NCI-H1417 treated with DMSO at 0.1 percent for 48 hours (cell line): Measurements from ENCODE around the gene SAMD5.

Experiments
- DNase-seq: peaks from one replicate; lab custom pipeline; 2025; lab: John Stamatoyannopoulos, UW

The SAMD5 gene

GRCh38 chr6:147566244-147566898 lies 57.9 kb downstream of the SAMD5 start:
- DNase-seq, result no peak

DNA sequence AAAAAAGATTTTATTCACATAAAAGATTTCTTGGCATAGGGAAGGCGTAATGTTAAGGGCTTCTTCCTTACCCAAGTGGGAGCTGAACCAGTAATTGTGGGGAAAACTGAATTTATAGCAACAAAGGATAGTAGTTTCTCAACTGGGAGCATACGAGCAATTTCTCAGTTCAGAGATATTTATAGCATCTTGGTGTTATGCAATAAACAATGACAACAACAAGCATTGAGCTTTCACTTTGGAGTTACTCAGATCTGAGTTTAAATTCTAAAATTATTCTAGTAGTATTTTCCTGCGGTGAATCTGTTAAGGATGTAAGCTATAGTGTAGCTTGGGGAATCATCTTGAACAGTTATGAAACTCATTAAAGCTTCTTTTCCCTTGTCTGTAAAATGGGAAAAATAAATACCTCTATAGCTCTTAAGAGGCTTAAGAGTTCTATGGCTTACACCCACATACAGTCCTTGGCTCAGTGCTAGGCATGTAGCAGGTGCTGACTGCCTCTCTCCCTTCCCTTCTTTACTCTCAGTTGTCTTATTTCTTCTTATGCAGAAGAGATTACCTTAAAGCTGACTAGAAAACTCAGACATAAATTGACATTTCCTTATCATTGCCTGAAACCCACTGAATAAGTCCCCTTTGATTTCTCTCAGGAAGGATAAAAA lies 58.8 kb downstream of the SAMD5 start:
- DNase-seq, result no peak

GRCh38 chr6:147569788-147570187 lies 61.3 kb downstream of the SAMD5 start:
- no peak for DNase-seq

DNA sequence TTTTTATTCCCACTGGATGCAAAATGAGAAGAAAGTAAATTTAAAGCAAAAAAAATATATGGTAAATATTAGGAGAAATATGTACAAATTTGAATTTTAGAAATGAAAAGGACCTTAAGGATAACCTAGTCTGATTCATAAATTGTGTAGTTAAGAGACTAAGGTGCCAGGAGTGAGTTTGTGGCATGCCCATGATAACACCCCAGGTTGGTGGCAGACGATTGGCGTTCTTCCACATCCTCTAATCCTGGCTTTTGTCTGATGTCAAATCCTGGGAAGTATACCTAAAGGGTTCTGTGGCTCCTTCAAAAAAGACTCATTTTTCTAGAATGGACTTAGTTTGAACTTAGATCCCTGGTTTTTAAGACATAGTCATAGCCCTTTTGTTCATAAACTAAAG lies 62.2 kb downstream of the SAMD5 start:
- DNase-seq, result no peak

DNA sequence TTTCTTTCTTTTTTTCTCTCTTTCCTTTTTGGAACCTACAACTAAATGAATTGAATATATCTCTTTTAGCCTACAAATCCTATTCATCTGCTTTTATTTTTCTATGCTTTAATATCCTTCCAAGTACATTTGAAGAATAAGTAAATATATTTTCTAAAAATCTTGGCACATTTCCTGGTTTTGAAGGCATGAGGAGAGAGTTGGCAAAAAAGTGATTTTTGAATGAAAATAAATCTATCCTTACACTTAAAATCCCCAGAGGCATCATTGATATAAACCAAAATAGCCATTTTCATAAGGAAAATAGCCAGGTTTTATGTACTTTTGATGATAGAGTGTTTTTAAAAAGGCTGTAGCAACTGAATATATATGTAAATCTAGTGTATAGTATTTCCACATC lies 69.0 kb downstream of the SAMD5 start:
- no peak for DNase-seq

GRCh38 chr6:147578159-147578558 lies 69.7 kb downstream of the SAMD5 start:
- DNase-seq, result no peak

DNA sequence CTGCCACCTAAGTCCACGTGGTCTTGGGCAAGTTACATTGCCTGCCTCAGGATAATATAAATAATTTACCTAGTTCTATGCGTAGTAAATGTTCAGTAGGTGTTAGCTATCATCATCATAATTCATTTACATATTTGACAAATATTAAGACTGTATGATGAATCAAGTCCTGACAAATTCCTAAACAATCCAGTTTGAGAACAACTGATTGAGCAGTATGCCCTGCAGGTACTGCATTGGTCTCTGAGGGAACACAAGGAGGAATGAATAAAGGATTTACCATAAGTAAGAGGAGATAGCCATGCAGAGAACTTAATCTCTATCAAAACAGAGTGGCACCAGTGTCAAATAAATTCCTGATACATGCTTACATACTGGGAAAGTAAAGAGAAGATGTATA lies 70.4 kb downstream of the SAMD5 start:
- DNase-seq, result no peak

DNA sequence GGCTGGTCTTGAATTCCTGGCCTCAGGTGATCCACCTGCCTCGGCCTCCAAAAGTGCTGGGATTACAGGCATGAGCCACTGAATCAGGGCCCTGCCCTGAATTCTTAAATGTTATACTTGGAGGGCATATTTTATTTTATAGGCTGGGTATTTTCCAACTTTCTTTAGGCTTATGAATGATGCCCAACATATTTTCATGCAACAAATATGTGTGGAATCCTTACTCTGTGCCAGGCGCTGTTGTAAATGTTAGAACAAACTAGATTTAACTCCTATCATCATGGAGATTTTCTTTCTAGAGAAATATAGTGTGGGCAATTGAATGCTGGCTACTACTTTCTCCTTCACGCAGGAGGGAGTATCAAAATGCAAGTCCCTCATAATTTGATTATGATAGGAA lies 71.2 kb downstream of the SAMD5 start:
- no peak for DNase-seq

DNA sequence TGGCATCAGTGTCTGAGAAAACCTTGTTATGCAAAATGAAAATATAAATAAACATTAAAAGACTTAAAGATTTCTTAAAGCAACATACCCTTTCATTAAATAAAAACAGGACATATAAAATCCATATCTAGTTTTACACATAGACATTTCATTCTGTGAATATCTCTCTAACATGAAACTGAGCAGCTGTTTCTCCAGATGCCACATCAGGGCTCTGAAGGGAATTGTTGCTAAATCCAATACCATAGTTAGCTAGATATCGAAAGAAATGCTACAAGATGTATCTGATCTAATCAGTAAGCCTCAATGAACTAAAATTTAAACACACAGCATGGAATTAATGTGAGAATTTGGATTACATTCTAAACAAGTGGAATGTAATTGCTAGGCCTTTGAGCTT lies 74.5 kb downstream of the SAMD5 start:
- no peak for DNase-seq

- no peak for DNase-seq
These were observed 76.8 kb downstream of the SAMD5 start for GRCh38 chr6:147585256-147585655.

DNA sequence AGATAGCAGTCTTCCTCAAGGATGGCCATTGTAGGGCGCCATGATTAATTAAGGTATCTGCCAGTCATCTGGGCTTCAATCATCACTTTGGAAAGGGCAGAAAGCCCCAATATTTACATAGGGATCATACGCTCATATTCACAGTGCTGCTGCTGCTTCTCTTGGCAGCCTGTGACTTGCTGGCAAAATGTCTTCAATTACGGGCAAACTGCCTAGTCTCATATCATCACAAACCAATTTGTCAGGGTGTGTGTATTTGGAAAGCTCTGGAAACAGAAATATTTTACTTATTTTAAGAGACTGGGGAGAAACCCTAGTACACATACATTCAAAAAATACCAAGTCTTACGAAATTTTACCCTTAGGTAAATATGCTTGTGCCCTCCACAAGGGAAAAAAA lies 77.6 kb downstream of the SAMD5 start:
- no peak for DNase-seq

- no peak for DNase-seq
These were observed 79.4 kb downstream of the SAMD5 start for GRCh38 chr6:147587907-147588306.

- DNase-seq, result no peak
These were observed 80.0 kb downstream of the SAMD5 start for GRCh38 chr6:147588469-147588868.

DNA sequence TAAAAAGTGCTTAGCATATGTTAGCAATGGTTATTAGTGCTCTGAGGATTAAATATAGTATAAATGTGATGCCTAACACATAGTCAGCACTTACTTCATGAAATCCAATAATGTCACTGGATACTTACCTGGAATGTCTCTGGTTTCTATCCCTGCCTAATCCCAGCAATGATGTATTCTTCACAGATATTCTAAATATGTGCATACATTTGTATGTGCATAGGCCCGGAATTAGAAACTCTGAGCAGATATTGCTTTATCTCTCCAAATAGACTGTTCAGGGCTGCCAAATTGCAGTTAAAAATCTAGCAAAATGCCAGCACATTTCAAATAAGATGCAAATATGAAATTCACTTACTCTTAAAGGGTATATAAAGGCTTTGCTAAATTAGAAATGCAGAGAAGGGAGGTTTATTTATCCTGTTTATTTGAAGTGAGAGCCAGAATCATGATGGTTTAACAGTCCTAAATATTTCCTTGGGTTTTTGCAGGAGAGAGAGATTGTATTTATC lies 81.3 kb downstream of the SAMD5 start:
- DNase-seq, result no peak

DNA sequence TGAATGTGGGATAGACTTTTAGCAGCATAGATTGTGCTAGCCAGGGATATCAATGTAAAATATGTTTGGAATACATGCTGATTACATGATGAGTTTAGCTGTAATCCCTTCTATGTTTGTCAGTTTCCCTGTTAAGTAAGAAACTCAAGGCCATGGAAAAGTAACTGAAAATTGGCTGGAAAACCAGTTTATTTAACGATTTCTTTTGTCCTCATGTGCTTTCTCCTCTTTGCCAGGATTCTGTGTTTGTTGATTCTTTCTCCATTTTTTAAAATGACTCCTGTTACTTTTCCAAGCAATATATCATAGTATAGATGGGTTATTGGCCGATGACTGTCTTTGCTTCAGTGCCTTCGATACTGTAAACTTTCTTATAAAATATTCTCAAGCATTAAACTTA lies 87.5 kb downstream of the SAMD5 start:
- DNase-seq, result no peak

DNA sequence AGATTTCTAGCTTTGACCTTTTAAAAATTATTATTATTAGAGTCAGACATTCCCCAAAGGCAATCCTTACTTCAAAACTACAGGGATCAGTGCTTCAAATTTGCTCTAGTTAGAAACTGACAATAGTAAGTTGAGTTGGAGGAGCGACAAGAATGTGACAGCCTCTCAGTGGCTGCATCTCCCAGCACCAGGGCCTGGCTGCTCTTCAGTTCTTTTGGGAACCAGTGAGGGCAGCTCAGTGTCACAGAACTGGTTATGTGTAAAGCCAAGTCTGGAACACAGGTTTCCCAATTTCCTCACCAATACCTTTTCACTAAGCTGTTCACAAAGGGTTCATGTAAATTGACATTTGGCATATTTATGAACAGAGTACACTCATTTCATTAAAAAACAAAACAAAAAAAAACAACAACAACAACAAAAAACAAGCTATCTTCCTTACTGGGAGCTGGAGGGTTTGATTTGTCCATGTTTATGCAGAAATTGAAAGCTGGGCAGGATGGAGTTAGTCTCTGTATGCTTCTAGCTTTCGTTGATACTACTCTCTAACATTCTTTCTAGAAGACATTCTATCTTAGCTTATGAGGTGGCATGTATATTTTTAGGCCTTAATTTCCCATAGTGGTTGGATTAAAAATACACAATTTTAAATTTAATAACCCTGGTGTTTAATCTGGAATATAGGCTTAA lies 95.0 kb downstream of the SAMD5 start:
- no peak for DNase-seq

- no peak for DNase-seq
These were observed 95.9 kb downstream of the SAMD5 start for GRCh38 chr6:147604373-147604772.

GRCh38 chr6:147611992-147612391 lies 103.5 kb downstream of the SAMD5 start:
- no peak for DNase-seq

DNA sequence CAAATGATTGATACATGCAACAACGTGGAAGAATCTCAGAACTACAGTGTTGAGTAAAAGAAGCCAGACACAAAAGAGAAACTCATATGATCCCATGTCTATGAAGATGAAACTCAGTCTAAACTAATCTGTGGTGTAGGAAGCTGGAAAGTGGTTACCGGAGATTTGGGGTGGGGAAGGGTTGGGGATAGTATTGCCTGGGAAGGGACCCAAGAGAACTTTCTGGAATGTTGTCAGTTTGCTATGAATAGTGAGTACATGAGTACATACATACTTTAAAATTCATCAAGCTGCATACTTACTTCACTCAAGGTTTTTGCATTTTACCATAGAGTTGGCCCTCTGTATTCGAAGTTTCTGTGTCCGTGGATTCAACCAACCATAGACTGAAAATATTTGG lies 106.0 kb downstream of the SAMD5 start:
- no peak for DNase-seq

GRCh38 chr6:147615659-147616456 lies 107.4 kb downstream of the SAMD5 start:
- no peak for DNase-seq

- DNase-seq, result no peak
These were observed 108.9 kb downstream of the SAMD5 start for GRCh38 chr6:147617366-147617765.

DNA sequence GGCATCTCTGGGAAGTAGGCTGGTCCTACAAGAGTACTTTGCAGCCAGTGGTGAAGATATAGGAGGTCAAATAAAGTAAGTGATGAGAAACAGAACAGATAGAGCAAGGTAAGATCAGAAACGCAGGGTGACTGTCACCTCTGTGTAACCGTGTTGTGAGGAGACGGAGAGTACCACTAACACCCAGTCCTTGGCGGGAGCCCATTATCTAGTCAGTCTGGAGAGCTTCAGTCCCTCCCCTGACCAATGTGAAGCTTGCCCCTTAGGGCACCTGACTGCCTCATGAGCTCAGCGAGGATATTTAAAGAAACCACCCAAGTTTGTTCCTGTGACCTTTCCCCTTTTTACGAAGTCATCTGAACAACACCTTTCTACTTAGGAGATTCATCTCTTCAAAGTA lies 110.0 kb downstream of the SAMD5 start:
- DNase-seq, result no peak
